Fibroblast of the aortic adventitia (primary cell): ENCODE results near the gene BAIAP2L1. TPM values are rescaled to one million over a fixed set of nuclear protein-coding genes. Genes with fewer than 3 reads are reported as not detected.
A peak's percentile ranks its signal among the peaks of the same experiment; 100 is the strongest.
"Not testable (repeated sequence)": the region's sequence is repeated elsewhere in the genome, so short reads cannot be mapped to it uniquely, and the experiment has no call there.

Source experiments
- DNase-seq: peaks from one replicate; pipeline ENCODE4 v3.0.0-alpha.2; 2010; ENCODE audit warnings: low read depth
- H3K4me3 ChIP-seq: 2 replicates; pipeline ENCODE4 v1.5.1; 2011; ENCODE audit warnings: low read depth, mild to moderate bottlenecking, control low read depth, low read length, moderate library complexity
- CTCF ChIP-seq: IDR thresholded peaks from 2 replicates; pipeline ENCODE4 v1.5.1; 2011; ENCODE audit warnings: mild to moderate bottlenecking, low read length, control low read depth, inconsistent platforms; ENCODE audit not compliant: insufficient read depth
- total RNA-seq: library from RNA; depleted of rRNA; stranded (reverse); fragments of >200 nt; gene quantifications from 2 replicates; pipeline ENCODE4 v1.2.3, GENCODE V29; 2012; ENCODE audit warnings: low replicate concordance

Gene BAIAP2L1
- total RNA-seq, 1 donor: 2.8 TPM

GRCh38 chr7:98409843-98410242 is 9.0 kb upstream of the BAIAP2L1 start:
- no peak for DNase-seq
- no peak overlapping the region for H3K4me3 ChIP-seq
- TF ChIP-seq CTCF: no peak

- DNase-seq, H3K4me3 ChIP-seq: not testable (repeated sequence)
Observed at GRCh38 chr7:98408146-98408545, 7.3 kb upstream of the BAIAP2L1 start.

GRCh38 chr7:98406827-98407226 is 5.9 kb upstream of the BAIAP2L1 start:
- TF ChIP-seq CTCF: no peak
- no peak overlapping the region for H3K4me3 ChIP-seq
- no peak for DNase-seq

- H3K4me3 ChIP-seq: no peak overlapping the region
- DNase-seq: no peak
- TF ChIP-seq CTCF: no peak
Observed at GRCh38 chr7:98404840-98405239, 4.0 kb upstream of the BAIAP2L1 start.

- no peak for TF ChIP-seq CTCF
- H3K4me3 ChIP-seq: peak overlapping the region; percentile 69
- peak; percentile 39 for DNase-seq
Observed at GRCh38 chr7:98399890-98400541, 874 bp downstream of the BAIAP2L1 start.

- peak; percentile 35 for DNase-seq
Observed at GRCh38 chr7:98399462-98399861, 1.4 kb downstream of the BAIAP2L1 start.

More at GRCh38 chr7:98399462-98399861, 1.4 kb downstream of the BAIAP2L1 start:
- H3K4me3 ChIP-seq: no peak overlapping the region
- TF ChIP-seq CTCF: no peak
